ENCODE measurements around the gene MTRFR. TPM values are rescaled to one million over a fixed set of nuclear protein-coding genes. Genes with fewer than 3 reads are reported as not detected.

The MTRFR gene
- total RNA-seq, 1 donor from 2014 or later = 15.1 TPM

- peaks cover 11% of the 10 kb centered on the region for H3K4me1 Mint-ChIP-seq (ENCODE audit: low read depth)
- TF ChIP-seq, protein P1, sequence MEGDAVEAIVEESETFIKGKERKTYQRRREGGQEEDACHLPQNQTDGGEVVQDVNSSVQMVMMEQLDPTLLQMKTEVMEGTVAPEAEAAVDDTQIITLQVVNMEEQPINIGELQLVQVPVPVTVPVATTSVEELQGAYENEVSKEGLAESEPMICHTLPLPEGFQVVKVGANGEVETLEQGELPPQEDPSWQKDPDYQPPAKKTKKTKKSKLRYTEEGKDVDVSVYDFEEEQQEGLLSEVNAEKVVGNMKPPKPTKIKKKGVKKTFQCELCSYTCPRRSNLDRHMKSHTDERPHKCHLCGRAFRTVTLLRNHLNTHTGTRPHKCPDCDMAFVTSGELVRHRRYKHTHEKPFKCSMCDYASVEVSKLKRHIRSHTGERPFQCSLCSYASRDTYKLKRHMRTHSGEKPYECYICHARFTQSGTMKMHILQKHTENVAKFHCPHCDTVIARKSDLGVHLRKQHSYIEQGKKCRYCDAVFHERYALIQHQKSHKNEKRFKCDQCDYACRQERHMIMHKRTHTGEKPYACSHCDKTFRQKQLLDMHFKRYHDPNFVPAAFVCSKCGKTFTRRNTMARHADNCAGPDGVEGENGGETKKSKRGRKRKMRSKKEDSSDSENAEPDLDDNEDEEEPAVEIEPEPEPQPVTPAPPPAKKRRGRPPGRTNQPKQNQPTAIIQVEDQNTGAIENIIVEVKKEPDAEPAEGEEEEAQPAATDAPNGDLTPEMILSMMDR (IDR thresholded peaks at IDR 0.05; ENCODE audit: unreplicated experiment) = no peak
- peaks cover 5% of the 10 kb centered on the region for H3K9me3 Mint-ChIP-seq (ENCODE audit: low read depth)
- H3K27ac Mint-ChIP-seq = no peak overlapping the region
- H3K36me3 Mint-ChIP-seq (ENCODE audit: insufficient read depth) = peaks cover 55% of the 10 kb centered on the region
- no peak for DNase-seq (ENCODE audit: low spot score, unreplicated experiment)
- no peak overlapping the region for H3K4me3 Mint-ChIP-seq (ENCODE audit: low read depth)
- H3K27me3 Mint-ChIP-seq = no peaks in the 10 kb centered on the region
Observed at GRCh38 chr12:123258593-123258992, 25.4 kb downstream of the MTRFR start.

- Mint-ChIP-seq H3K4me1 (ENCODE audit: low read depth) (peaks cover 11% of the 10 kb centered on the region), H3K4me3 (ENCODE audit: low read depth) (no peak overlapping the region), H3K27me3 (no peaks in the 10 kb centered on the region), H3K9me3 (ENCODE audit: low read depth) (peaks cover 5% of the 10 kb centered on the region), H3K27ac (peak overlapping the region; percentile 86), H3K36me3 (ENCODE audit: insufficient read depth) (peaks cover 59% of the 10 kb centered on the region)
- TF ChIP-seq, protein P1 (IDR thresholded peaks at IDR 0.05; ENCODE audit: unreplicated experiment) = no peak
- DNase-seq (ENCODE audit: low spot score, unreplicated experiment) = no peak
Observed at GRCh38 chr12:123260081-123260480, 26.8 kb downstream of the MTRFR start.

GRCh38 chr12:123261196-123261595, 28.0 kb downstream of the MTRFR start:
- H3K9me3 Mint-ChIP-seq (ENCODE audit: low read depth) = peaks cover 5% of the 10 kb centered on the region
- H3K36me3 Mint-ChIP-seq (ENCODE audit: insufficient read depth) = peaks cover 54% of the 10 kb centered on the region
- TF ChIP-seq, protein P1 (IDR thresholded peaks at IDR 0.05; ENCODE audit: unreplicated experiment) = no peak
- H3K4me1 Mint-ChIP-seq (ENCODE audit: low read depth) = peaks cover 11% of the 10 kb centered on the region
- peak overlapping the region; percentile 86 for H3K27ac Mint-ChIP-seq
- no peaks in the 10 kb centered on the region for H3K27me3 Mint-ChIP-seq
- no peak overlapping the region for H3K4me3 Mint-ChIP-seq (ENCODE audit: low read depth)
- DNase-seq (ENCODE audit: low spot score, unreplicated experiment) = no peak

- H3K4me3 Mint-ChIP-seq (ENCODE audit: low read depth) = no peak overlapping the region
- H3K27ac Mint-ChIP-seq = peak overlapping the region; percentile 77
- TF ChIP-seq, protein P1 (IDR thresholded peaks at IDR 0.05; ENCODE audit: unreplicated experiment) = no peak
- no peak for DNase-seq (ENCODE audit: low spot score, unreplicated experiment)
- H3K9me3 Mint-ChIP-seq (ENCODE audit: low read depth) = peaks cover 5% of the 10 kb centered on the region
- peaks cover 18% of the 10 kb centered on the region for H3K4me1 Mint-ChIP-seq (ENCODE audit: low read depth)
- no peaks in the 10 kb centered on the region for H3K27me3 Mint-ChIP-seq
- H3K36me3 Mint-ChIP-seq (ENCODE audit: insufficient read depth) = peaks cover 53% of the 10 kb centered on the region
Observed at GRCh38 chr12:123263196-123263817, 30.1 kb downstream of the MTRFR start.

GRCh38 chr12:123264642-123265041, 31.4 kb downstream of the MTRFR start:
- Mint-ChIP-seq H3K4me3 (ENCODE audit: low read depth) (no peak overlapping the region), H3K36me3 (ENCODE audit: insufficient read depth) (peaks cover 47% of the 10 kb centered on the region), H3K4me1 (ENCODE audit: low read depth) (peaks cover 24% of the 10 kb centered on the region), H3K27ac (peak overlapping the region; percentile 68), H3K27me3 (no peaks in the 10 kb centered on the region), H3K9me3 (ENCODE audit: low read depth) (peaks cover 5% of the 10 kb centered on the region)
- DNase-seq (ENCODE audit: low spot score, unreplicated experiment) = no peak
- TF ChIP-seq, protein P1 (IDR thresholded peaks at IDR 0.05; ENCODE audit: unreplicated experiment) = no peak

Data from progenitor cell of endocrine pancreas (in vitro differentiated cells).